Measurements from ENCODE around the gene NUDT14. TPM values are rescaled to one million over a fixed set of nuclear protein-coding genes. Genes with fewer than 3 reads are reported as not detected.
A peak's percentile ranks its signal among the peaks of the same experiment; 100 is the strongest.

Gene NUDT14
- total RNA-seq, 6 donors from 2014 or later, result 17.9 to 87.5 (median 54.9) TPM

- ATAC-seq (ENCODE audit: low FRiP score in 2 of 2), result peak; percentile 23 to 83
- peak; percentile 84 to 88 for DNase-seq
- Histone ChIP-seq H3K27ac (peak overlapping the region in 1 of 4 donors; percentile 59), H3K27me3 (no peaks in the 10 kb centered on the region), H3K36me3 (peaks cover 0 to 3% (median under 1%) of the 10 kb centered on the region in 4 donors), H3K9me3 (no peaks in the 10 kb centered on the region), H3K4me3 (no peak overlapping the region), H3K4me1 (peaks cover 37 to 64% (median 60%) of the 10 kb centered on the region in 4 donors)
- TF ChIP-seq CTCF (IDR thresholded peaks at IDR 0.05), result no peak
- peak in 1 of 2 donors; percentile 10 for TF ChIP-seq POLR2AphosphoS5 (IDR thresholded peaks at IDR 0.05)
- 61 to 70% methylated on average over 18 to 24 of the region's 24 CpGs for WGBS, 2 donors
These were observed 23.3 kb upstream of the NUDT14 start for GRCh38 chr14:105204206-105204930.

GRCh38 chr14:105203701-105204100, 22.6 kb upstream of the NUDT14 start:
- H3K9me3 ChIP-seq, result no peaks in the 10 kb centered on the region
- no peak overlapping the region for H3K27ac ChIP-seq
- H3K27me3 ChIP-seq, result peaks cover 0 to 5% (median 0%) of the 10 kb centered on the region in 4 donors
- TF ChIP-seq CTCF (IDR thresholded peaks at IDR 0.05) (no peak), EP300 (IDR thresholded peaks at IDR 0.05) (no peak), POLR2AphosphoS5 (IDR thresholded peaks at IDR 0.05) (no peak), POLR2A (IDR thresholded peaks at IDR 0.05) (no peak)
- H3K4me1 ChIP-seq, result peaks cover 42 to 71% (median 65%) of the 10 kb centered on the region in 4 donors
- 76% methylated on average over 5 of the region's 6 CpGs; no CpG with 5 or more reads in 1 of the 2 donors for WGBS, 2 donors
- no peaks in the 10 kb centered on the region for H3K36me3 ChIP-seq
- peak in 1 of 2 donors; percentile 60 for DNase-seq
- ATAC-seq (ENCODE audit: low FRiP score in 2 of 2), result no peak
- no peak overlapping the region for H3K4me3 ChIP-seq

- no peak overlapping the region for H3K4me3 ChIP-seq
- WGBS, 2 donors, result 3 to 25% methylated on average over 4 to 5 of the region's 18 CpGs
- H3K27me3 ChIP-seq, result peaks cover 0 to 11% (median 0%) of the 10 kb centered on the region in 4 donors
- no peaks in the 10 kb centered on the region for H3K9me3 ChIP-seq
- peaks cover 48 to 77% (median 71%) of the 10 kb centered on the region in 4 donors for H3K4me1 ChIP-seq
- ATAC-seq (ENCODE audit: low FRiP score in 2 of 2), result peak; percentile 70 to 73
- DNase-seq, result peak; percentile 77 to 97
- peak overlapping the region in 1 of 4 donors; percentile 26 for H3K27ac ChIP-seq
- H3K36me3 ChIP-seq, result no peaks in the 10 kb centered on the region
- no peak for TF ChIP-seq EP300 (IDR thresholded peaks at IDR 0.05)
- peak; percentile 92 to 95 (median 93) for TF ChIP-seq CTCF (IDR thresholded peaks at IDR 0.05)
These were observed 22.0 kb upstream of the NUDT14 start for GRCh38 chr14:105203057-105203531.

- H3K4me1 ChIP-seq, result peaks cover 56 to 84% (median 79%) of the 10 kb centered on the region in 4 donors
- no peaks in the 10 kb centered on the region for H3K36me3 ChIP-seq
- TF ChIP-seq CTCF (IDR thresholded peaks at IDR 0.05) (no peak), POLR2AphosphoS5 (IDR thresholded peaks at IDR 0.05) (no peak), EP300 (IDR thresholded peaks at IDR 0.05) (no peak), POLR2A (IDR thresholded peaks at IDR 0.05) (no peak)
- 24 to 82% methylated on average over 2 to 8 of the region's 20 CpGs for WGBS, 2 donors
- DNase-seq, result peak; percentile 38 to 80
- no peak overlapping the region for H3K4me3 ChIP-seq
- peaks cover 0 to 21% (median 5%) of the 10 kb centered on the region in 4 donors for H3K27me3 ChIP-seq
- ATAC-seq (ENCODE audit: low FRiP score in 2 of 2), result peak in 1 of 2 donors; percentile 5
- H3K9me3 ChIP-seq, result no peaks in the 10 kb centered on the region
- peak overlapping the region in 3 of 4 donors; percentile 42 to 67 (median 64) for H3K27ac ChIP-seq
These were observed 20.9 kb upstream of the NUDT14 start for GRCh38 chr14:105201925-105202513.
